HG03039 (cell line): Measurements from ENCODE around the gene TP73.

Experiments
- ATAC-seq: cut with Tn5 transposase; IDR thresholded peaks from one replicate; pipeline ENCODE4 v1.9.1; 2021; ENCODE audit warnings: mild to moderate bottlenecking, moderate library complexity; ENCODE audit not compliant: unreplicated experiment

The TP73 gene

GRCh38 chr1:3703786-3704371 lies 51.6 kb downstream of the TP73 start:
- ATAC-seq: no peak

- no peak for ATAC-seq
These were observed 53.1 kb downstream of the TP73 start for GRCh38 chr1:3705341-3705950.

DNA sequence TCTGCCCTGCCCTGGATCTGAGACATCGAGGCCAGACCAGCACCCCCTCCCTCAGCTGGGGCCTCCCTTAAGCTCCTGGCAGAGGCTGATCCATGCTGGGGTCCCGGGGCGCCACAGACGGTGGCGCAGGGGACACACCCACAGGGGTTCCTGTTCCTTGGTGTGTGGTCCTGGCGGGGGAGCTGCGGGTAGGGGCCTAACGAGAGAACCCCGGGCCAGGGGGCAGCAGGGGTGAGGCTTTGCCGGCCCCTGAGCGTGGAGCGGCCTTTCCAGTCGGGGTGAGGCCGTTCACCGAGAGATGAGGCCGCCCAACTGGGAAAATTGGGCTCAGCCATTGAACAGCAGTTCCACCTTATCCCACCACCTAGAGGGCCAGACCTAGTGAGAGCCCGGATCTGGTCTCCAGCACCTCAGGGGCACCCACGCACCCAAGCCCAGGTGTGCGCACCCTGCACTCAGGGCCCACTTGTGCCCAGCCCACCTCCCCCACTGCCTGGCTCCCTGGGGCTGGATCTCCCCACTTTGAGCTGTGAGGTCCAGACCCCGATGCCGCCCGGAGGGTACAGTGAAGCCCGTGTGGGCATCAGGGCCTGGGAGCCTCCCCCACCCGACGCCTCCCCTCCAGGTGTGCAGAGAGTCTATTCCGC lies 54.5 kb downstream of the TP73 start:
- no peak for ATAC-seq

DNA sequence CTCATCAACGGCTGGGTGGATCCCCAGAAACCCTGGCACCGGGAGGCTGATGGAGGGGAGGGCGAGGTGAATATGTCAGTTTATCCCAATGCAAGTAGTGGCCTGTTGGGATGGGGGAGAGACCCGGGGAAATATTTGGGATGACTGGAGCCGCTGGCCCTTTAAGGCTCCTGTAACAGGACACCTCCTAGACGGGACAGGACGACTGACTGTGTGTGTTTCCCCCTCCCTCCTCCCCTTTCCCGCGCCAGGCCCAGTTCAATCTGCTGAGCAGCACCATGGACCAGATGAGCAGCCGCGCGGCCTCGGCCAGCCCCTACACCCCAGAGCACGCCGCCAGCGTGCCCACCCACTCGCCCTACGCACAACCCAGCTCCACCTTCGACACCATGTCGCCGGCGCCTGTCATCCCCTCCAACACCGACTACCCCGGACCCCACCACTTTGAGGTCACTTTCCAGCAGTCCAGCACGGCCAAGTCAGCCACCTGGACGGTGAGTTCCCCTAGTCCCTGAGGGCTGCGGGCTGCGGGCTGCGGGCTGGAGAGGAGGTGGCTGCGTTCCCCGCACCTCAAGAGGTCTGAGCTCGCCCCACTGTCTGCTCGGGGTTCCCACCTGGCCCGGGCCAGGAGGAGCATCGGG lies 55.1 kb downstream of the TP73 start:
- ATAC-seq: no peak

DNA sequence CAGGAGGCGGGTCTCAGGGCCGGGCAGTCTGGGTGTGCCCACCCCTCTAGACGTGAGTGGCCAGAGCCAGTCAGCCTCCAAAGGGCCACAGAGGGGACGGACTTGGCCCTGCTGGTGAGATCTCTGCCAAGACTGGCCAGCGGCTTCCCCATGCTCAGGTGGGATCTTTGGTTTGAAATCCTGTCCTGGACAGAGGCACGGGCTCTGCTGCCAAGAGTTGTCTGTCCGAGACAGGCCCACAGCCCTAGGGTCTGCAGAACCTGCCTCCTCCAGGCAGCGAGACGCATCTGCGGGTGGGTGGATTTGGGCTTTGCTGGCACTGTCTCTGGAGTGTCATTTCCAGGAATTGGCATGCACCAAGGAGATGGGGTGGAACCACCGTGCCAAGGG lies 55.6 kb downstream of the TP73 start:
- ATAC-seq: no peak

DNA sequence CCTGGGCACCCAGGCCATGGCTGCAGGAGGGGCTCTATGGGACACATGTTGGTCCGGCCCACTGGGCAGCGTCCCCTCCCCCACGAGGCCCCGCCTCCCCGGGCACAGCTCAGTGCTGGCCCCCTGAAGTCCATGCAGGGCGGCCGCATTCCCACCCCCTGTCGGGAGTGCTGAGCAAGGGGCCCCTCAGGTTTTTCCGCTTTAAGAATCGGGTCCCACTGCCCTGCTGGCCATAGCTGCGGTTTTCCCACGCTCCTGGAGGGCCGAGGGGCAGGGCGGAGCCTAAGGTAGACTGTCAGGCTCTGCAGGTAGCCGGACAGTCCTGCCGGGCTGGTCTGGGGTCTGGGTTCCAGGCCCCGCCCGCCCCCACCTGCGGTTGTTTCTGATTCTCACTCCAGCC lies 56.5 kb downstream of the TP73 start:
- no peak for ATAC-seq

GRCh38 chr1:3710251-3710650 lies 57.9 kb downstream of the TP73 start:
- no peak for ATAC-seq

- no peak for ATAC-seq
These were observed 59.1 kb downstream of the TP73 start for GRCh38 chr1:3711381-3711779.

DNA sequence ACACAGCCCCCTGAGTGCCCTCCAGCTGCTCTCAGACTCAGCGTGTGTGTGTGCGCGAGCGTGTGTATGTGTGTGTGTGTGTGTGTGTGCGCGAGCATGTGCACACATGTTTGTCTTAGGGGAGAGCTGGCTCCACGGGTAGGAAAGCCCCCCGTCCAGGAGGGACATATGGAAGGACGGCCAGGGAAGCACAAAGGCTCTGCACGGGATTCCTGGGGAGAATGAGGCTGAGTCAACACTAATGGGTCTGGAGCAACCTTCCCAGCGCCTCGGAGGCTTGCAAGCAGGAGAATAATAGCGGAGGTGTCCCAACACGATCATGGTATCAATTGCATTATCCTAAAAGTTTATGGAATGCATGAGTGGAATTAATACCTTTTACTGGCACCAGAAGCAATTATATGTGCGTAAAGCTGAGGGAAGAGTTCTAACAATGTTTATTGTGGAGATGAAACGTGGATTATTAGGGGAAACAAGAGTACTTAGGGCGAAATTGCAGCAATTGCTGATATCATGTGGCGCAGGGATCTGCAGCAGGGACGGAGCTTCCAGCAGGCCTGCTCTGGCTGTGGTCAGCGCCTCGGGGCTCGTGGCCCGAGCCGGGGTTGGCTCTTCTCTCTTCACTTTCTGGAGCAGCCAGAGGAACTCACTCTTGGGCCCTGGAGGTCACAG lies 59.6 kb downstream of the TP73 start:
- no peak for ATAC-seq

GRCh38 chr1:3712573-3713535 lies 60.5 kb downstream of the TP73 start:
- no peak for ATAC-seq

DNA sequence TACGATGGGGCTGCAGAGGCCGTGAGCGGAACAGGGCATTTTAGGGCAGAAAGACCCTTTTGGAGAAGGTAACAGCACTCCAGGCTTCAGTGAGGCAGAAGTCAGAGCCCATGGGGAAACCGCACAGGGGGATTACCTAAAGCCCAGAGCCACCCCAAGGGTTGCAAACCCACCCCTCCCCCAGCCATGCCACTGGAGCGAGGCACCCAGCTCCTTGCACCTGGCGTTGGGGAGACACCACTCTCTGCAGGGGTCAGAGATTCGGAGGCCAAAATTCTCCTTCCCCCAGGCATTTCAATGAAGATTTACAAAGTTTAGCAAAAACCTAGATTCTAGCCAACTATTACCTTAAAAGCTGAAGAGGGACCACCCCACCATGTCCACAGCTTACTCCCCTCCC lies 61.5 kb downstream of the TP73 start:
- ATAC-seq: no peak

DNA sequence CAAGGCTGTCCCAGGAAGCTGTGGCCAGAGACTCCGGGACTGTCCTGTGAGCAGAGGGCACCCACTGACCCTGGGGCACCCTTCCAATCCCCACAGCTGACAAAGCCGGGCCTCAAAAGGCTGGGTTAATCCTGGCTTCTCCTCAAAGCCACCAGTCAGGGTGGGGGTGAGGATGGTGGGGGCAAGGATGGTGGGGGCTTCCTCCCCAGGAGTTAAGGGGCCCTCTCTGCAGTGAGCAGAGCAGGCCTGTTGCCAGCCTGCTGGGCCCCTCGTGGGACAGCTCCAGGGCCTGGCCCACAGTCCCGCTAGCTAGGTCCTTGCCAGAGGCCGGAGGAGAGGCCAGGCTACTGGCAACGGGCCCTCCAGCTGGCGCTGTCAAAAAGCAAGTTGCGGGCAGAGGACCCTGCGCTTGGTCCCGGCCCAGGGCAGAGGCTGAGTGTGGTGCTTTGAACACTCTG lies 62.0 kb downstream of the TP73 start:
- ATAC-seq: no peak

DNA sequence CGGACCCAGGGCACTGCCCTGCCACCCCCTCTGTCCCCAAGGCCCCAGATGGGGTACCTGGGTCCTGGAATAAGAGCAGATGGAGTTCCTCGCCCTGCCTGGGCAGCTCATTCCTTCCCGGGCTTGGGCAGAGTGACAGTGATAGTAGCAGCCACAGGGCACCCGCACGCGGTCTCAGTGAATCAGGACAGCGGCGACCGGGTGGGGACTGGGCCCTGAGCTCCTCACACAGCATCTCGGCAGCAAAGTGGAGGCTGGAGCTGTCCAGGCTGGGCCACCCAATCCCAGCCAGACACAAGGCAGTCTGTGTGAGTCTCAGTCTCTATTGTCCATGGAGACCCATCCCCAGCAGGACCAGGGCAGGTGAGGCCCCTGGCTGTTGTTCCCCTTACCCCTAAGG lies 62.5 kb downstream of the TP73 start:
- no peak for ATAC-seq

DNA sequence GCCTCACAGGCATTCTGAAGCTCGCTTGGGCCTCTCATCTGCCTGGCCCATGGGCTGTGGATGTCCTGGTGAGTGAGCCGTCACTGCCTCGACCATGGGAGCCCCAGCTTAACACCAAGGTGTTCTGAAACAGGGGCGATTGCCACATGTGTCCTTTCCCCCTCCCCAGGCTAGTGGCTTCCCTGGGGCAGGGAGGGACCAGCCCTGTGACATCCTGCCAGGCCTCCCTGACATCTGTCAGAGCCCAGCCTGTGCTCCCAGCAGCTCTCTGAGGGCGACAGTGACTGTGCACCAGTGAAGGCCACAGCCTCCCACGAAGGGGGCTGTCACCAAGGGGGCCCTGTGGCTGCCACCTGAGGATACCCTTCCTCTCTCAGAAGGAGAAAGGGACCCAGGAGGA lies 64.0 kb downstream of the TP73 start:
- no peak for ATAC-seq

DNA sequence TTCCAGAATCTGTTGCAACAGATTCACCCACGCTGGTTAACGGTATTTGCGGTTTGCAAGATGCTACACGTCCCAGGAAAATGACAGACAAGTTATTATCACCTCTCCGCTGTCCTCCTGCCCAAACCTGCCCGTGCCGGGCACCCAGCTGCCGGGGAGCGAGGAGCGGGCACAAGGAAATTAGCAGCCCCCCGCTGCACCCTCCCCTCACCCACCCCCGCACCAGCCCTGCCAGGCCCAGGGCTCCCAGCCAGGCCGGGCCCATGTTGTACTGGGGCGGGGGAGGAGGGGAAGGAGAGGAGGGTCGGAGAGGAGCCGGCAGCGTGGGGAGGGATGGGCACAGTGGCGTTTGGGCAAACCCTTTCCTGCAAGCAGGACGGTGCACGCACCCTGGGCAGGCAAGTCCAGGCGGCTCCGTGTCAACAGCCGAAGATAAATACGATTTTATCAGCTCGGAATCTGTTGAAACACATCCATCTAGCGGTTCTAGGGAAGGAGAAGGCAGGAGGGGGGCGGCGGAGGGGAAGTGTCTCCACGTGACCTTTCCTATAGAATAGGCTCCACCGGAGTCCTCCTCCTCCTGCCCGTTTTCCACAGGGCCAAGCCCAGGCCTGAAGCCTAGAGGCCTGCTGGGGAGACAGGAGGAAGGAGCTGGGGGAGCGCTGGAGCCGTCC lies 64.9 kb downstream of the TP73 start:
- no peak for ATAC-seq

- ATAC-seq: no peak
These were observed 65.6 kb downstream of the TP73 start for GRCh38 chr1:3717715-3718601.

GRCh38 chr1:3718764-3719163 lies 66.4 kb downstream of the TP73 start:
- no peak for ATAC-seq

DNA sequence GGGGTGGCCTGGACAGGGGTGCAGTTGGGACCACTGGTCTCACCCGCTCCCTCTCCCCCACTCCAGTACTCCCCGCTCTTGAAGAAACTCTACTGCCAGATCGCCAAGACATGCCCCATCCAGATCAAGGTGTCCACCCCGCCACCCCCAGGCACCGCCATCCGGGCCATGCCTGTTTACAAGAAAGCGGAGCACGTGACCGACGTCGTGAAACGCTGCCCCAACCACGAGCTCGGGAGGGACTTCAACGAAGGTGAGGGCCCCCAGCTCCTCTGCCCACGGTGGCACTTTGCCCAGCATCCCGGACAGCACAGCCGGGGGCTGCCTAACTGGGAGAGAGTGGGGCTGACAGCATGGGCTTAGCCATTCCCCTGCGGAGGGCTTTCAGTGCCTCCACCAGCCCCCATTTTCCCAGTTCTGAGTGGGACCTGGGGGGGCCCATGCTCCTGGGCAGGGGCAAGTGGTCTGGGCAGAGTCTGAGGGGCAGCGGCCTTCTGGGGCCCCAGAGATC lies 69.7 kb downstream of the TP73 start:
- no peak for ATAC-seq

DNA sequence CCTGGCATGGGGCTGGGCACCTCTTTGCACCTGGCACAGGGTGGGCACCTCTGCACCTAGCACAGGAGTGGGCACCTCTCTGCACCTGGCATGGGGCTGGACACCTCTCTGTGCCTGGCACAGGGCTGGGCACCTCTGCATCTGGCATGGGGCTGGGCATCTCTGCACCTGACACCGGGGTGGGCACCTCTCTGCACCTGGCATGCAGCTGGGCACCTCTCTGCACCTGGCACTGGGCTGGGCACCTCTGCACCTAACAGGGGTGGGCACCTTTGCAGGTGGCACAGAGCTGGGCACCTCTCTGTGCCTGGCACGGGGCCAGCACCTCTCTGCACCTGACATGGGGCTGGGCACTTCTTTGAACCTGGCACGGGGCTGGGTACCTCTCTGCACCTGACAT lies 70.5 kb downstream of the TP73 start:
- no peak for ATAC-seq
